GM21360 (cell line): ENCODE results near the gene PCCA.

ENCODE experiments used
- ATAC-seq: cut with Tn5 transposase; IDR thresholded peaks from one replicate; pipeline ENCODE4 v1.9.1; 2021; ENCODE audit warnings: mild to moderate bottlenecking, moderate library complexity; ENCODE audit not compliant: unreplicated experiment

The PCCA gene

GRCh38 chr13:100396776-100397175 lies 307.9 kb downstream of the PCCA start:
- ATAC-seq: no peak

DNA sequence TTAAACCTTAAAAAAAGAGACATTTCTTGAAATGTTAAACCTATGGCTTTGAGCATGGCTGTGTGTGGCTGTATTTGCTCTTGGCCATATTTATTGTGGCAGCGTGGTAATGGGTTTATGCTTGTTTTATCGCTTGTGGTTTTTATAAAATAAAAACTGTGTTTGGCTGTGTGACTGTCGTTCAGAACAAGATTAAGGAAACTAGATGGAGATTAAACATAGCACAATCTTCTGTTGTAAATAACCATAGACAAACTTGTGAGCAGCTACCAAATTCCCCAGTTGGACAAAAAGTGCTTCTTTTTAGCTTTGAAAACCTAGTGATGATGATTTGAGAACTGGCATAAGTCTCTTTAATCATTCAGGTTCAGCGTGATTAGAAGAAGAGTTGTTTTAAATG lies 308.7 kb downstream of the PCCA start:
- ATAC-seq: no peak

- no peak for ATAC-seq
These were observed 309.5 kb downstream of the PCCA start for GRCh38 chr13:100398360-100398759.

DNA sequence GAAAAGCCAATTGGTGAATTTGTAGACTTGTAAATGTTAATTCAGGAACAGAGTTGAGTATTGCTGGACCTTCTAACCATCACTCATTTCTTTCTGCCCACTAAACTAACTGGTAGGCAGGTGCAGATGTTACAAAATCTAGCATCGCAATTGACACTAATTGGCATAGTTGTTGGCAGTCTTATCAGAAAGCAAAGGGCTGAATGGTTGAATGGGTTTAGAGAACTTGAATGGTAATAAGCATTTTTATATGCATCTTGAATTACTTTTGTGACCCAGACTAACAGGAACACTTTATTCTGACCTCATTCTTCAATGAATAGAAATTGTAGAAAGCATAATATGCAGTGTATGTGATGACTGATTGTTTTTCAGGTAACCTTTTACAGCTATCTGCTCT lies 310.6 kb downstream of the PCCA start:
- ATAC-seq: no peak

GRCh38 chr13:100403675-100404074 lies 314.8 kb downstream of the PCCA start:
- ATAC-seq: no peak

- ATAC-seq: no peak
These were observed 320.2 kb downstream of the PCCA start for GRCh38 chr13:100409132-100409531.

DNA sequence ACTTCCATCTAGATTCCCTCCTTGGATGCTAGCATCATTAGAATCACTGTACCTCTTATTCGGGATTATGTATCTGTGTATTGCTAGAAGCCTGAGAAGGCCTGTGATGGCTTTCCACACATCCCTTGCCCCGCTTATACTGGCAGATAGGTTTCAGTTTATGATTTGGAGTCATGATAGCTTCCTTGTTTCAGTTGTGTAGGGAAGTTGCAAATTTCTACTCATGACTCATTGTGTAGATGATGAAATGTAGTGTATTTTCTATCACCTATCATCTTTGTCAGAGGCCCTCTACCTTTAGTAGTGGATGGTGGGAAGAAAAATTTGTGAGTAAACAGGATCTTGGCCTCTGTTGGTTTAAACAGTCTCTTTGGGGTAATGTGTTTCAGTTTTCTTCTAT lies 334.5 kb downstream of the PCCA start:
- no peak for ATAC-seq

GRCh38 chr13:100428986-100429385 lies 340.1 kb downstream of the PCCA start:
- ATAC-seq: no peak

GRCh38 chr13:100432611-100433010 lies 343.7 kb downstream of the PCCA start:
- no peak for ATAC-seq

- ATAC-seq: no peak
These were observed 344.6 kb downstream of the PCCA start for GRCh38 chr13:100433475-100433874.

DNA sequence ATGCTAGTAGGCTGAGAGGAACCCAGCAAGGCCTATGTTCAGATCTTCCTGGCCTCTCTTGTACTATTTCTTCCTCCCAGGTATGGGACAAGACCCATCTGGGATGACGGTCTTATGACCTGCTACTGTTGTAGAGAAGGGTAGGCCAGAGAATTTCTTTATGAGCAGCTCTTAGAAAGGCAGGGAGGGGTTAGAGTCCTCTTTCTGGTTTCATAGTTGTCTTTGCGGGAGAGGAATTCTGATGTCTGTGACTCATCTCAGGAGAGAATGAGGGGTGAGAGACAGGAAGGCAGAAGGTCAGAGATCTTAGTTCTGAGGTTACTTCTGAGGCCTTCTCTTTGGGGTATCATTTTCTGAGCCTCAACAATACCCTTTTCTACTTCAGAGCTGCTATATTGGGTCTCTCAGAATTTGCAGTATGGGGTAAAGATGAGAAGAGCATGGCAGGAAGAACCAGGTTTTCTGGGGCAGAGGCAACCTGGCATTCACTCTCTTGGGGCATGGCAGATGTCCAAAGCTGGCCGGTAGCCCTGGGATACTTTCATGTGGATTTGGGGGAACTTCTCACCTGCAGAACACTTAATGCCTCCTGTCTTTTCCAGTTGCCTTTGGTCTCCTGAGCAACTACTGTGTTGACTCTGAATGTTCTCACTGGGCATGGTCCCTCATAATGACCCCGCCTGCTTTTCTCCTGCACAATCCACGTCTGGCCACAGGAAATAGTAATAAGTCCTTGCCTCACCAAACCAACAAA lies 345.3 kb downstream of the PCCA start:
- ATAC-seq: peak; percentile 97

DNA sequence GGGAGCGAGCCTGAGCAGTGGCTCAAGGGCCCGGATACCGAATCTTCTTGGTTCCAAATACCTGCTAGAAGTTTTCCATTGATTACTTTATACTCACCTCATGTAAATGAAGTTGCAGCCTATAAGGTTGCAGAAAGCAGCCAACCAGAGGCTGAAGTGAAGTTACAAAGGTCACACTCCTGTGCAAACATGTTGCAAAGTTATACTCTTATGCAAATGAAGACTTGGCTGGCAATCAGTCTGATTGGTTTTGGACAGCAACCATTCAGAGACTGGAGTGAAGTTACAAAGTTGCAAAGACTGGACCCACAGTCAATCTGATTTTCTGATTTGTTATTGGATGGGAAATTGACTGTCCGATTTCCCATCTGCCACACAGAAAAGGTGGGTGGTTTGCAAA lies 347.2 kb downstream of the PCCA start:
- ATAC-seq: no peak

DNA sequence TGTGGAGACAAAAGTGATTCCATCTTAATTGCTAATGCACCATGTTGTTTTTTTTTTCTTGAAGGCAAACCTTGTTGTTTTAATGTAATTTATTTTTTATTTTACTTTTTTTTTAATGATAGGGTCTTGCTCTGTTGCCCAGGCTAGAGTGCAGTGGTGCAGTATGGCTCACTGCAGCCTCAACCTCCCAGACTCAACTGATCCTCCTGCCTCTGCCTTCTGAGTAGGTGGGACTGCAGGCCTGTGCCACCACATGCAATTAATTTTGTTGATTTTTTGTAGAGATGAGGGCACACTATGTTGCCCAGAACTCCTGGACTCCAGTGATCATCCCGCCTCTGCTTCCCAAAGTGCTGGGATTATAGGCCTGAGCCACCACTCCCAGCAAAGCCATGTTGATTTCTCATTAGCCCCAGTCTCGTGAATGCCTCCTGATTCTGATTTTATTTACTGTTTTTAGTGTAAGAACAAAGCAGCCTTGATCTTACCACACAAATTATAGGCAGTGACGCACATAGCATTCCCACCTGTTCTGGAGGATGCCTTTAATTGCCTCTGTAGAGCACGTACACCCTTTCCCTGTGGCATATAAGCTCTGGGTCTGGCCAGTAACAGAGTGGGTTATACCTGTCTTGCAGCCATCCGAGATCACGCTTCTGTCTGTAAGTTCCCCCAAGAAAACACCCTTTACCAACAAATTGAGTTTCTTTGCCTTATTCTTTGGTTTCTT lies 349.3 kb downstream of the PCCA start:
- ATAC-seq: no peak

GRCh38 chr13:100439247-100439970 lies 350.5 kb downstream of the PCCA start:
- ATAC-seq: no peak

- ATAC-seq: no peak
These were observed 352.0 kb downstream of the PCCA start for GRCh38 chr13:100440751-100441425.

GRCh38 chr13:100442095-100442832 lies 353.4 kb downstream of the PCCA start:
- no peak for ATAC-seq

- no peak for ATAC-seq
These were observed 354.5 kb downstream of the PCCA start for GRCh38 chr13:100443278-100443997.

GRCh38 chr13:100443998-100444328 lies 355.1 kb downstream of the PCCA start:
- no peak for ATAC-seq

DNA sequence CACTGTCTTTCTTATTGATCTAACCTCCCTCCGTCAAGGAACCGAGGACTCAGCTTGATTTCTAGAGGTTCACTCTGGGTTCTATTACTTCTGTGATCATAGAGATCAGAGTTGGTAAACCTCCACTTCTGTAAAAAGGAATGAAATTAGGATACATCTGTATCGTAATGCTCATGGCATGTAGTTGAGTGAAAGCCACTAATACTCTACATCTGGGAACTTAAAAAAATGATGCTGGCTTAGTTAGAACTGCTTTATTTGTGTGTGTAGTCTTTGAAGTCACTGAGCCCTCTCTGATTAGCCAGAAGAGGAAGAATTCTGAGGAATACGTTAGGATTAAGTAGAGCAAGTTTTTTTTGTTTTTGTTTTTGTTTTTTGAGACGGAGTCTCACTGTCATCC lies 358.9 kb downstream of the PCCA start:
- ATAC-seq: no peak

DNA sequence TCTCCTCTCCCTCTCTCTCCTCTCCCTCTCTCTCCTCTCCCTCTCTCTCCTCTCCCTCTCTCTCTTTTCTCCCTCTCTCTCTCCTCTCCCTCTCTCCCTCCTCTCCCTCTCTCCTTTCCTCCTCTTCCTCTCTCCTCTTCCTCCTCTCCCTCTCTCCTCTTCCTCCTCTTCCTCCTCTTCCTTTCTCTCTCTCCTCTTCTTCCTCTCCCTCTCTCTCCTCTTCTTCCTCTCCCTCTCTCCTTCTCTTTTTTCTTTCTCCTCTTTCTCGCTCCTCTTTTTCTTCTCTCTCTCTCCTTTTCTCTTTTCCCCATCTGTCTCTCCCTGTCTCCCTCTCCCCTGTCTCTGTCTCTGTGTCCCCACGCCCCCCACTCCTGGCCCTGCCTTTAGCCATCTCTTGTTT lies 363.0 kb downstream of the PCCA start:
- no peak for ATAC-seq
